Fibroblast of the aortic adventitia (primary cell): ENCODE results near the gene RAP2B. TPM values are rescaled to one million over a fixed set of nuclear protein-coding genes. Genes with fewer than 3 reads are reported as not detected.

Experiments used
- DNase-seq: peaks from one replicate; pipeline ENCODE4 v3.0.0-alpha.2; 2010; ENCODE audit warnings: low read depth
- H3K4me3 ChIP-seq: 2 replicates; pipeline ENCODE4 v1.5.1; 2011; ENCODE audit warnings: low read depth, mild to moderate bottlenecking, control low read depth, low read length, moderate library complexity
- CTCF ChIP-seq: IDR thresholded peaks from 2 replicates; pipeline ENCODE4 v1.5.1; 2011; ENCODE audit warnings: mild to moderate bottlenecking, low read length, control low read depth, inconsistent platforms; ENCODE audit not compliant: insufficient read depth
- total RNA-seq: library from RNA; depleted of rRNA; stranded (reverse); fragments of >200 nt; gene quantifications from 2 replicates; pipeline ENCODE4 v1.2.3, GENCODE V29; 2012; ENCODE audit warnings: low replicate concordance

RAP2B gene
- total RNA-seq, 1 donor: 24.8 TPM

- TF ChIP-seq CTCF: no peak
- DNase-seq: peak; percentile 94
- H3K4me3 ChIP-seq: peak overlapping the region; percentile 64
Observed at GRCh38 chr3:153160451-153161137, 1.4 kb upstream of the RAP2B start.

GRCh38 chr3:153161138-153161713 is 800 bp upstream of the RAP2B start:
- peak; percentile 19 for TF ChIP-seq CTCF
- peak; percentile 100 for DNase-seq
- peak overlapping the region; percentile 96 for H3K4me3 ChIP-seq

- TF ChIP-seq CTCF: no peak
- DNase-seq: peak; percentile 43
- H3K4me3 ChIP-seq: peak overlapping the region; percentile 94
Observed at GRCh38 chr3:153162513-153163392, 727 bp downstream of the RAP2B start.

GRCh38 chr3:153163393-153163724 is 1.3 kb downstream of the RAP2B start:
- H3K4me3 ChIP-seq: peak overlapping the region; percentile 94
- DNase-seq: peak; percentile 51
- no peak for TF ChIP-seq CTCF

- TF ChIP-seq CTCF: no peak
- H3K4me3 ChIP-seq: peak overlapping the region; percentile 94
- DNase-seq: peak; percentile 42
Observed at GRCh38 chr3:153163756-153164550, 1.9 kb downstream of the RAP2B start.

GRCh38 chr3:153165261-153165681 is 3.2 kb downstream of the RAP2B start:
- TF ChIP-seq CTCF: peak; percentile 44
- peak; percentile 70 for DNase-seq
- peak overlapping the region; percentile 94 for H3K4me3 ChIP-seq
